ENCODE measurements around the gene ST6GALNAC5.

The ST6GALNAC5 gene

DNA sequence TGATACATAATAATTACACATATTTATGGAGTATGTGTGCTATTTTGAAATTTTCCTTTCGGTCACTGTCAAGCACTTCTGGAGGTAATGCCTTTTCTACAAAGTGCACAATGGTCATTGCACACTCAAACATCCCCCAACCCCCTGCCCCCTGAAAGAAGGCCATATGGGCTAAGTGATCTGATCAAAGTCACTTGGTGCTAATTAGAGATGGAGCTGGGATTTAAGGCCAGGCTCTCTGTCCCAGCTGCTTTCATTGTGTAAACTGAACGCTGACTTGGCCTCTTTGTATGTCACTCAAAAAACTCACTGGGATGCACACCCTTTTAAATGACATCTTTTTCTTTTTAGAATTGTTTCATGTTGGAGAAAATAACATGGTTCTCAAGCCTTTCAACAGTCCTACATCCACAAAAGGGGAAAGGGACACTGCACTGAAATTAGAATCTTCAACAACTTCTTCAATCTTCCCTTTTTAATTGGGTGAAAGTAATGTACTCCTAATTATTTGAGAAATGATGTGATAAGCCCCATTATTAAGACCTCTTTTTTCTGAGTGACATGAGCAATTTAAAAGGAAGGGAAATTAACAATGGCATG, 149.2 kb downstream of the ST6GALNAC5 start:
- H3K4me3 ChIP-seq = no peak overlapping the region
- DNase-seq (ENCODE audit: low spot score) = no peak
- no peak overlapping the region for H3K27ac ChIP-seq
- TF ChIP-seq, protein P1, sequence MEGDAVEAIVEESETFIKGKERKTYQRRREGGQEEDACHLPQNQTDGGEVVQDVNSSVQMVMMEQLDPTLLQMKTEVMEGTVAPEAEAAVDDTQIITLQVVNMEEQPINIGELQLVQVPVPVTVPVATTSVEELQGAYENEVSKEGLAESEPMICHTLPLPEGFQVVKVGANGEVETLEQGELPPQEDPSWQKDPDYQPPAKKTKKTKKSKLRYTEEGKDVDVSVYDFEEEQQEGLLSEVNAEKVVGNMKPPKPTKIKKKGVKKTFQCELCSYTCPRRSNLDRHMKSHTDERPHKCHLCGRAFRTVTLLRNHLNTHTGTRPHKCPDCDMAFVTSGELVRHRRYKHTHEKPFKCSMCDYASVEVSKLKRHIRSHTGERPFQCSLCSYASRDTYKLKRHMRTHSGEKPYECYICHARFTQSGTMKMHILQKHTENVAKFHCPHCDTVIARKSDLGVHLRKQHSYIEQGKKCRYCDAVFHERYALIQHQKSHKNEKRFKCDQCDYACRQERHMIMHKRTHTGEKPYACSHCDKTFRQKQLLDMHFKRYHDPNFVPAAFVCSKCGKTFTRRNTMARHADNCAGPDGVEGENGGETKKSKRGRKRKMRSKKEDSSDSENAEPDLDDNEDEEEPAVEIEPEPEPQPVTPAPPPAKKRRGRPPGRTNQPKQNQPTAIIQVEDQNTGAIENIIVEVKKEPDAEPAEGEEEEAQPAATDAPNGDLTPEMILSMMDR (IDR thresholded peaks at IDR 0.05) = no peak

DNA sequence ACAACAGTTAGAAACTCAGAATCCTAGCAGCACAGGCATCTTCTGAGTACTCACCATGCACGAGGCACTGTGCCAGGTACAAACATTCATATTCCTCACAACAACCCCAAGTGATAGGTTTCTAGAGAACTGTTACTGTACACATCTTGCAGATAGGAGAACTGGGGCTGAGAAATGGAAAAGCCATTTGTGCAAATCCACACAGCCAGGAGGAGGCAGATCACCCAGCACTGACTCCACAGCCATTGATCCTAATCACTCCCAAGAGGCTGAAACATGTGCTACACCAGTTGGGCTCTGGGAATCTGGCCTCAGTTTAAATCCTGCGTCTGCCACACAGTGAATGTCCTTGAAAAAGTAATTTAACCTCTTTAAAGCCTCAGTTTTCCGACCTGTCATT, 151.0 kb downstream of the ST6GALNAC5 start:
- Histone ChIP-seq H3K27ac (no peak overlapping the region), H3K4me3 (no peak overlapping the region)
- TF ChIP-seq, protein P1 (IDR thresholded peaks at IDR 0.05) = no peak
- no peak for DNase-seq (ENCODE audit: low spot score)

DNA sequence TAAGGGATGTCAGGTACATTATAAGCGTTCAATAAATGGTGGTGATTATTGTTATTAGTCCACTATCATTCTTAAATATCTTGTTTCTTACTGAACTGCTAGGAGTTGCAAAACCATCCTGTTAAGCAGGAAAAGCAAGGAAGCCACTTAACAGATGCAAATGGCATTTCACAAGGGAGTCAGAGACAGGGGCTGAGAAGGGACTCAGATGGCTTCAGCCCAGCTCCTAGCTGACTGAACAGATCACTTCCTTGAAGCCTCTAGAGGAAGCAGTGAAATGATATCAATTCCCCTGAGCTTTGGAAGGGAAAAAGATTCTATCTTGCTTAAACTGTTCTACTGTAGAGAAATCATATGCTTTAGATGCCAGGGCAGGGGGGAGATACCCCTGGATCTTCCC, 151.5 kb downstream of the ST6GALNAC5 start:
- Histone ChIP-seq H3K4me3 (no peak overlapping the region), H3K27ac (no peak overlapping the region)
- TF ChIP-seq, protein P1 (IDR thresholded peaks at IDR 0.05) = no peak
- no peak for DNase-seq (ENCODE audit: low spot score)

DNA sequence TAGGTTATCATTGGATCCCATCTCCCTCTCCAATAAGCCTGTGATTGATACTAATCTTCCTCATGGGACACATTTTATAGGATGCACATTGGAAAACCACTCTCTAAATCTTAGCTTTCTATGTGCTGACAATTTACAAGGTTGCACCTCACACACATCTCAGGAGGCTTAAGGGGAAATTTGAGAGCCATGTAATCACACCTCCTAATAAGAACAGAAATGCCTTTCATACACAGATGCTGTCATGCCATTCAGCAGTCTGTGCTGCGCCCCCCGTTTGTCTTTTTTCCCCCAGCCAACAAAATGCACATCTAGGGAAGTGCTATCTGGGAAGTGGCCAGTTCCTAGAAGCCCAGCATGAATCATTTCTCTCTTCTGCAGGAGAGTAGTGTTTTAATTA, 154.5 kb downstream of the ST6GALNAC5 start:
- TF ChIP-seq, protein P1 (IDR thresholded peaks at IDR 0.05) = no peak
- DNase-seq (ENCODE audit: low spot score) = no peak
- Histone ChIP-seq H3K4me3 (no peak overlapping the region), H3K27ac (no peak overlapping the region)

DNA sequence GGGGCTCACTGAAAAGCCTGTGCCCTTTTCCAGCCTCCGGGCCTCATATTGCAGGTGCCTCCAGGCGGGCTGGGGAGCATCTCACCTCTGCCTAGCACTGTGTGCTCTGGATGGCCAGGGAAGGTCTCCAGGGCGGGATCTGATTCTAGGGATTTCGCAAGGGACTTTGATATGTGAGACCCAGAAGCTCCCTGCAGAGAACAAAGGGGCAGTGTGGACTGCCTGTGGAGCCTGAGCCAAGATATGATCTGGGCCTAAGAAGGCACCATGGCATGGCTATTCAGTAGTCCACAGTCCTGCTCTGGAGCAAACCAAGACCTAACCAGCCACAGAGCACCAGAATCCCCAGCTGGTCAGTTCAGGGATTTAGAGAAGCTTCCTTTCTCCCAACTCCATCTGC, 157.2 kb downstream of the ST6GALNAC5 start:
- no peak overlapping the region for H3K27ac ChIP-seq
- no peak overlapping the region for H3K4me3 ChIP-seq
- no peak for DNase-seq (ENCODE audit: low spot score)
- TF ChIP-seq, protein P1 (IDR thresholded peaks at IDR 0.05) = no peak

DNA sequence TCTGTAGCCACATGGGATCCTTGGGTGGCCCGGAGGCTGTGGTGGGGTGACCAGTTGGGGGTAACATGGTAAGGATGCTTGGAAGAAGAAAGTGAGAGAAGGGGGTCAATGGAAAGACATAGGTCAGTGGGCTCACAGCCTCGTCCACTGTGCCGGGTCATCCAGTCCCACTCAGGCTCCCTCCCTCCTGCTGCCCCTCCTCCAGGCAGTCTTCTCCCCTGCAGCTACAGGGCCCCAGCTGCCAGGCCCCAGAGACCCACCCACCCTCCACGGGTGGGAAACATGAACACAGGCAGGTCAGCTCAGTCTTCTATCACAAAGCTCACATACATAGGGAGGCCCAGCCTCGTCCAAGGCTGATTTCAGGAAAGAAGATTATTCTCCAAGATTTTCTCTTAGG, 158.3 kb downstream of the ST6GALNAC5 start:
- DNase-seq (ENCODE audit: low spot score) = no peak
- TF ChIP-seq, protein P1 (IDR thresholded peaks at IDR 0.05) = no peak
- no peak overlapping the region for H3K4me3 ChIP-seq
- H3K27ac ChIP-seq = no peak overlapping the region

DNA sequence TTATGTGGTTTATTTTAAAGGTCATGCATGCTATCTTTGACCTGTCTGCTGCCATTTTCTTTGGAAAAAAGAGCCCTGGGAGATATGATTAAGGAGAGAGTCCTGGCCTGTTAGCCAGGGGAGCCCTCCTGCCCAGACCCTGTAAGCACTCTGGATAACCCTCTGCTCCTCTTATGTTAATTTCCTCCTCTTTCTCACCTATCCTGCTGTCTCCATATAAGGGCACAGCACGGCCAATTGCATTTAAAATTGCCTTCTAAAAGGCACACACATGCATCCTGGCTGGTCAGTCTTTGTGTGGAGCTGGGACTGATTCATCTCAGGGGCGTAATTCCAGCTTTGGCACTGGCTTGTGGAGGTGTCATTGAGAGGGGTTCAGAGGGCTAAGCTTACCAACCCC, 158.9 kb downstream of the ST6GALNAC5 start:
- TF ChIP-seq, protein P1 (IDR thresholded peaks at IDR 0.05) = no peak
- Histone ChIP-seq H3K4me3 (no peak overlapping the region), H3K27ac (no peak overlapping the region)
- no peak for DNase-seq (ENCODE audit: low spot score)
